ENCODE data around the gene USP11. TPM values are rescaled to one million over a fixed set of nuclear protein-coding genes. Genes with fewer than 3 reads are reported as not detected.

Gene USP11
- total and polyA plus RNA-seq, 2 of the 8 experiments (the other 6 are each of a cell fraction or from before 2014, with no cell fraction given): 40.9 to 84.0 TPM

DNA sequence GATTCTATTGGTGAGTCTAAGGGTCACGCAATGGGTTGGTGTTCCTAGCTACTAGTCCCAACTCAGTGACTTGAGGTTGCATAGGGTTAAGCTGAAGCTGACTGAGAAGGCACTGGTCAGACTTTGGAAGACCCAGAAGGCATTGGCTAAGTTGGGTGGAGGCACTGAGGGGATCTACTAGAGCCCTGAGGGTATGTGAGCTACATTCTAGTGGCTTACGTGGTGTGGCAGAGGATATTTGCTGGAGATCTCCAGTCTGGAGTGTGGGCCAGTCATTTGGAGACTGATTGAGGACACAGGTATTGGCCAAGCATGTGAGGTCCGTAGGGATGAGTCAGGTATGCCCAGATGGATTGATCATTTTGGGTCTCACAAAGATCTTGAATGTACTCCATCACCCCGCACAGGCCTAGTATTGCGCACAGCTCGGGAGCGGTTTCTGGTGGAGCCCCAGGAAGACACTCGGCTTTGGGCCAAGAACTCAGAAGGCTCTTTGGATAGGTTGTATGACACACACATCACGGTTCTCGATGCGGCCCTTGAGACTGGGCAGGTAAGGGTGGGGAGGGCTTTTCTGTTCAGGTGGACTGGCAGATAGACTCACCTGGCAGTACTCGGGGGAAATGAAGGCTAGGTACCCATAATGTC lies 7.2 kb downstream of the USP11 start (continued):
- TF ChIP-seq, protein P1, sequence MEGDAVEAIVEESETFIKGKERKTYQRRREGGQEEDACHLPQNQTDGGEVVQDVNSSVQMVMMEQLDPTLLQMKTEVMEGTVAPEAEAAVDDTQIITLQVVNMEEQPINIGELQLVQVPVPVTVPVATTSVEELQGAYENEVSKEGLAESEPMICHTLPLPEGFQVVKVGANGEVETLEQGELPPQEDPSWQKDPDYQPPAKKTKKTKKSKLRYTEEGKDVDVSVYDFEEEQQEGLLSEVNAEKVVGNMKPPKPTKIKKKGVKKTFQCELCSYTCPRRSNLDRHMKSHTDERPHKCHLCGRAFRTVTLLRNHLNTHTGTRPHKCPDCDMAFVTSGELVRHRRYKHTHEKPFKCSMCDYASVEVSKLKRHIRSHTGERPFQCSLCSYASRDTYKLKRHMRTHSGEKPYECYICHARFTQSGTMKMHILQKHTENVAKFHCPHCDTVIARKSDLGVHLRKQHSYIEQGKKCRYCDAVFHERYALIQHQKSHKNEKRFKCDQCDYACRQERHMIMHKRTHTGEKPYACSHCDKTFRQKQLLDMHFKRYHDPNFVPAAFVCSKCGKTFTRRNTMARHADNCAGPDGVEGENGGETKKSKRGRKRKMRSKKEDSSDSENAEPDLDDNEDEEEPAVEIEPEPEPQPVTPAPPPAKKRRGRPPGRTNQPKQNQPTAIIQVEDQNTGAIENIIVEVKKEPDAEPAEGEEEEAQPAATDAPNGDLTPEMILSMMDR (IDR thresholded peaks at IDR 0.05; ENCODE audit: control extremely low read depth in 1 of 3, insufficient read depth in 1 of 3, low read depth in 1 of 3, low read length in 3 of 3): no peak
- no peak for TF ChIP-seq SAP30 (IDR thresholded peaks at IDR 0.05; ENCODE audit: insufficient read depth, insufficient replicate concordance, low read length)

Measured in H1 (cell line).